Stimulated activated CD8-positive, alpha-beta memory T cell treated with anti-CD3 and anti-CD28 coated beads, Interleukin-7, amount 100 ng/mL, for 24 hours (primary cell): ENCODE measurements around the gene TULP4.
A peak's percentile ranks its signal among the peaks of the same experiment; 100 is the strongest.
"Not testable (repeated sequence)": the region's sequence is repeated elsewhere in the genome, so short reads cannot be mapped to it uniquely, and the experiment has no call there.

Experiments
- DNase-seq: peaks from one replicate; pipeline ENCODE4 v3.0.0-alpha.2; 2020; ENCODE audit warnings: low read depth

Gene TULP4

DNA sequence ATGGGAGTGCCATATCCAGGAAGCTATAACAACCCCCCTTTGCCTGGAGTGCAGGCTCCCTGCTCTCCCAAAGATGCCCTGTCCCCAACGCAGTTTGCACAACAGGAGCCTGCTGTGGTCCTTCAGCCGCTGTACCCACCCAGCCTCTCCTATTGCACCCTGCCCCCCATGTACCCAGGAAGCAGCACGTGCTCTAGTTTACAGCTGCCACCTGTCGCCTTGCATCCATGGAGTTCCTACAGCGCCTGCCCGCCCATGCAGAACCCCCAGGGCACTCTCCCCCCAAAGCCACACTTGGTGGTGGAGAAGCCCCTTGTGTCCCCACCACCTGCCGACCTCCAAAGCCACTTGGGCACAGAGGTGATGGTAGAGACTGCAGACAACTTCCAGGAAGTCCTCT is 191.0 kb downstream of the TULP4 start:
- DNase-seq: no peak

- no peak for DNase-seq
These were observed 191.6 kb downstream of the TULP4 start for GRCh38 chr6:158503846-158504245.

- DNase-seq: no peak
These were observed 192.9 kb downstream of the TULP4 start for GRCh38 chr6:158505194-158505593.

GRCh38 chr6:158506601-158507000 is 194.3 kb downstream of the TULP4 start:
- no peak for DNase-seq

DNA sequence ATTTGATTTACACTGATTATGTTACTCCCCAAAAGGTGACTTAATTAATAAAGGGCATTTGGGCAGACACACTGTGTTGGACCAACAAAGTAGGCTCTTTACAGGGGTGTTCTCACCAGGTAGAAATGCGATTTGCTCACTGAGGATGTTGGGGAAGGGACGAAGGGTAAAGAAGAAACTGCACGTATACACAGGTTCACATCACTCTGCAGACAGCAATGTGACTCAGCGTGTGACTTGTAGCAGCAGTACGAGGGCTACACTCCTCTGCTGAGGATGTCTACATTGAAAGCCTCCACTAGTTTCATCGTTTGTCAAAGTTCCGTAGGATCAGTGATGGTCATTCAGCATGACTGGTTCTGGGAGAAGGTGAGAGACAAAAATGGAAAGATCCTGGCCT is 194.9 kb downstream of the TULP4 start:
- DNase-seq: no peak

DNA sequence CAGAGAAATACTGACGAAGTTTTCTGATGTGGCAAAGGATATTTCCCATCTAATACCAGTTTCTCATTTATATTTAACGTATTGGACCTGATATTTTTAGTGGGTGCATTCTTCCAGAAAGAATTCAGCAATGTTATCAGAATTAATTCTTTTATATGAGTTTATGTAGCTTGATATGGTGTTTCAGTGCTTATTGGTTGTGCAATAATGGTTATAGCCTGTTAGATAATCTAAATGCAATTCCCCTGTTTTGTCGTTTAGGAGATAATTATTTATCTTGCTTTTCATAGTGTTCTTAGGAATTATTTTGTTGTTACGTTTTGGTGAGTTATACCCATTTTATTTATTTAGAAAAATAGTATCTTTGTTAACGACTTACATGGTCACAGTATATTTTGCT is 196.2 kb downstream of the TULP4 start:
- DNase-seq: no peak

DNA sequence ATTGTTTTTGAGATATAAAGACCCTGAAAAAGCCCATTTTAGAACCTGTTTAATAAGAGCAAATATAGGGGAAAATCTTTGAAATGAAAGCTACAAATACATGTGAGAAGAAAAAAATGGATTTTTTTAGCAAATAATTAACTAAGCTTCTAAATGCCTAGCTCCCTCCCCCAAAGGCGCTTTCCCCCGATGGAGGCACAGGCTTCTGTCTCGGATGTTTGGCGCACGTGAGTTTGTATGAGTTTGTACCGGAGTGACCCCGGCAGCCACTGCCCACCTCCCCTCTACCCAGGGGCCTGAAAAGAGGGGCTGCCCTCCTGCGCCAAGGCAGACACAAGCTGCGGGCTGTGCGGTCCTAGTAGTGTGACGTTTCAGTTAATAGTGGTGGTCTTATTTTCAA is 197.2 kb downstream of the TULP4 start:
- no peak for DNase-seq

DNA sequence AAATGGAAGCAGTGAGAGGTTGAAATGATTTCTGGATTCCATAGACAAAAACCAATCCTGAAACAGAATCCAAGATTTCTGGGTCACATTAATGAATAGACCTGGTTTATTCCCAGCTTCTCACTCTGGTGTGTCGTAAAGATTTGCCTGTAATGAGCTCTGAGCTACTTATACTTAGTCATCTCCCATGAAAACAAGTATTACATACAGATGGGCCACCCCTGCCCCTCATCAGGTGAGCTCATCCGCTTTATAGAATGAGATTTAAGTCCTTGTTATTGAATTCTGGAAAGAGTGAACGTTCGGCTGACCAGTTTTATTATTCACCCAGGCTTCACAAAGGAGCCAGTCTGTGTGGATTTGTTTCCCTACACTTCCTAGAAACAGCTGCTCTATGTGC is 200.5 kb downstream of the TULP4 start:
- no peak for DNase-seq

GRCh38 chr6:158514176-158514575 is 201.9 kb downstream of the TULP4 start:
- DNase-seq: no peak

- DNase-seq: no peak
These were observed 202.7 kb downstream of the TULP4 start for GRCh38 chr6:158514991-158515390.

DNA sequence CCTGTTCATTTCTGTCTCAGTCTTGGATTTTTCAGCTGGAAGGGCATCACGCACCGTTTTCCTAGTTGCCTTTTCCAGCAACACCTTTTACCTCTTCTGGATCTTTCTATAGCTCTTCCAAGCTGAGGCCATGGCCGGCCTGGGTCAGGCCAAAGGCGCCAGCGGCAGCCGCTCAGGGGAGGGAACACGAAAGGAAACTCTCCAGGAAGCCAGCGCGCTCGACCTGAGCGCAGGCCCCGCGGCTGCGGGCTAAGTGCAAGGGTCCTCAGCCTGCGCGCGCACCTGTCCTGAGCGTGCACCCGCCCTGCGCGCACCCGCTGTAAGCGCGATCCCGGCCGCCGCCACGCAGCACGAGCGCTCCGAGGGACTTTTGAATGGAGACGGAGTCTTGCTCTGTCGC is 203.8 kb downstream of the TULP4 start:
- no peak for DNase-seq

- no peak for DNase-seq
These were observed 204.8 kb downstream of the TULP4 start for GRCh38 chr6:158517038-158517437.

- no peak for DNase-seq
These were observed 205.3 kb downstream of the TULP4 start for GRCh38 chr6:158517581-158517980.

DNA sequence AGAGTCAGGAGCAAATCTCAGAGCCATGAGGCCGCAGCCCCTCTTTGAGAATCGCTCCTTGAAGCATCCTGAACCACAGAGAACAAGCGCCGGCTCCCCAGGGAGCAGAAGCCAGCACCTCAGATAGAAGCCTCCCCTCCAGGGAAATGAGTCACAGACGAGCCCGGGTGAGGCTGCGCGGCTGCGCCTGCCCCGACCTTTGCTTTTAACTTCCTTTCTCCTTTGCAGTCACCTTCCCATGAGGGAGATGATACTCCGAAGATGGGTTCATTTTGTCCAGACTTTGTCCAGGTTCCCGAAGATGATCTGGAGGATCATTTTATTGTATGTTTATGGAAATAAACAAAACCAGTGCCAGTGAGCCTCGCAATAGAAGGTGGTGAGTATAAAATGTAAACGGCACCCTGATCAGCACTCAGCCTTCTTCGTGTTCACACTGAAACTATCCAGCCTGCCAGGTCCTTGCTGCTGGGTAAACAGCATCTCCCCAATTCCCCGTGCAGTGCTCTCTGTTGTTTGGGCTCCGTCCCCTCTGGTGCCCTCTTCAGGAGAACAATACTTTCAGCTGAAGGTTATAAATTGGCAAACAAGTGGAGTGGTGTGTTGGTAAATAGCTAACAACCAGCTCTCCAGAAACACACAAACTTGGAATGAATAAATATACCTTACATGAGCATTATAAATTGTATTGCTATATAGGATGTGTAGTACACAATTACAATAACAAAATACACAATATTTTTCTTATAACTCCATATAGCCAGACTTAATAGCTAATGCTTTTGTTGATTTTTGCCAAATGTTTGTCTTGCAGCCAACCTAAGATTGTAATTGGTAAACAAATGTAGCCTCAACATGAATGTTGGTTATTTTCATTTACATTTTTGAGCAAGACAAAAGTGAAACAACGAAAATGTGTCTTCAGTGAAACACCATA is 206.2 kb downstream of the TULP4 start:
- DNase-seq: peak; percentile 23

GRCh38 chr6:158519300-158519699 is 207.0 kb downstream of the TULP4 start:
- DNase-seq: no peak

DNA sequence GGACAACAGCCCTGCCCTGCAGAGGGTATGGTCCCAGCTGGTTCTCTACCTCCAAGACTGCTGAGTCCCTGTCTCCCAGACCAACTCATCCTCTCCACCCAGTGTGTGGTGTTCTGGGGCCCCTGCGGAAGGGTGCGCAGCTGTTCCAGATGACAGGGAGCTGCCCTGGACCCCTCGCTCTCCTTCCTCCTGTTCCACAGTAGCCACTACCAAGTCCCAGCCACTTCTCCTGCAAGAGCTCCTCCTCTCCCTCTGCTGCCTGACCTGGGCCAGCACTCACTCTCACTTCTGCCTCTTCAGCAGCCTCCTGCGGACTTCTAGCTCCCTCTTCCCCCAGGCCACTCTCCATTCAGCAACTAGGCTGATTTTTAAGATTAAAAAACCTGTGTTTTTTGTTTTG is 207.5 kb downstream of the TULP4 start:
- DNase-seq: no peak

GRCh38 chr6:158520975-158521374 is 208.7 kb downstream of the TULP4 start:
- not testable (repeated sequence) for DNase-seq

GRCh38 chr6:158521759-158522158 is 209.5 kb downstream of the TULP4 start:
- DNase-seq: no peak

GRCh38 chr6:158522616-158523015 is 210.4 kb downstream of the TULP4 start:
- DNase-seq: no peak

DNA sequence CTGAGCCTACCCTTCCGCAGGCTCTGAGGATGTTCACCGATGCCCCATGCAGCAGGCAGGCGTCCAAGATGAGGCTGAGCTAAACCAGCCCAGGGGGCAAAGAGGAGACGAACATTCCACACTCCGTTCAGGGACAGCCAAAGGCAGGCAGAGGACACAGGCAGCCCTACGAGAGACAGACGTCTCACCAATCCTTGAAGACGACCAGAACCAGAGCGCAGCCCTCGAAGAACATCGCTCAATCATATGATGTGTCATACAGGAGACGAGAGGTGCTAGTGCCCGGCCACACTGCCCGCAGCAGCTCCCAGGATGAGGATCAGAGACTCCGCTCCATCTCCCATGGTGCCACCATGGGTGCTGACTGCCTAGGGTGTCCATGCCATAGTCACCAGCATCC is 212.0 kb downstream of the TULP4 start:
- DNase-seq: no peak

GRCh38 chr6:158527858-158528257 is 215.6 kb downstream of the TULP4 start:
- not testable (repeated sequence) for DNase-seq

DNA sequence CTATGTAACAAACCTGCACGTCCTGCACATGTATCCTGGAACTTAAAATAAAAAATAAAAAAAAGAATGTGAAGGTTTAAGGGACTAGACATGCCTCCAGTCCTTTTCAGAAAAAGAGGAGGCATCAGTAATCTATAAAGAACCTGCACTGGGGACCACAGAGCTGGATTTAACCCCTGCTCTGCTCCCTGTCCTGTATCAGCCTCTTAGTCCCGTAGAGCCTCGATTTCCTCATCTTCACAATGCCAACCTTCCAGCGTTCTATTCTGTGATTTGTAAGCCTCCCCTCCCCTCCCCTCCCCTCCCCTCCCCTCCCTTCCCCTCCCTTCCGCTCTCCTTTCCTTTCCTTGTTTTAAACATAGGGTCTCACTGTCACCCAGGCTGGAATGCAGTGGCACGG is 216.6 kb downstream of the TULP4 start:
- no peak for DNase-seq

DNA sequence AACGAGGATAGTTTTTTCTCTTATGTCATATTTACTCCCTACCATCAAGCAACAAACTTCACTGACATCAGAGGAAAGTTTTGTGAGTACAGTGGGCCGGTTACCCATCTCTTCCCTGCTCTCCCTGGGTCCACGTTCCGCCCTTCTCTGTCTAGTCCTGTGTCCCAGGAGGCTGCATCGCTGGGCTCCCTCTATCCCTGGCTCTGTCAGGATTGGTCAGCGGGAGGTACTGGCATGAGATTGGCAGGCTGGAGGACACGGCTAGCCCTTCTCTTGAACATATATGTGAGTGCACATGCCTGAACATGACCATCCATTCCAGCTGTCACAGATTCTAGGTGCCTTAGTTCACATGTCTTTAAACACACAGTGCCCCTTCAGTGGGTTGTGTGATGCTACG is 217.4 kb downstream of the TULP4 start:
- DNase-seq: no peak

GRCh38 chr6:158531566-158531965 is 219.3 kb downstream of the TULP4 start:
- no peak for DNase-seq
